NCI-H1930 (cell line): ENCODE data around the gene CKS1B.

ENCODE experiments used
- DNase-seq, 2 experiments: peaks; one replicate each; lab custom pipeline; 2025; lab: John Stamatoyannopoulos, UW

The CKS1B gene

GRCh38 chr1:154974102-154974807 lies at the start of gene CKS1B:
Gene CKS1B (plus strand): TSS chr1:154974681. CDS start chr1:154974746, 65 bp downstream.
- DNase-seq = peak; percentile 100

DNA sequence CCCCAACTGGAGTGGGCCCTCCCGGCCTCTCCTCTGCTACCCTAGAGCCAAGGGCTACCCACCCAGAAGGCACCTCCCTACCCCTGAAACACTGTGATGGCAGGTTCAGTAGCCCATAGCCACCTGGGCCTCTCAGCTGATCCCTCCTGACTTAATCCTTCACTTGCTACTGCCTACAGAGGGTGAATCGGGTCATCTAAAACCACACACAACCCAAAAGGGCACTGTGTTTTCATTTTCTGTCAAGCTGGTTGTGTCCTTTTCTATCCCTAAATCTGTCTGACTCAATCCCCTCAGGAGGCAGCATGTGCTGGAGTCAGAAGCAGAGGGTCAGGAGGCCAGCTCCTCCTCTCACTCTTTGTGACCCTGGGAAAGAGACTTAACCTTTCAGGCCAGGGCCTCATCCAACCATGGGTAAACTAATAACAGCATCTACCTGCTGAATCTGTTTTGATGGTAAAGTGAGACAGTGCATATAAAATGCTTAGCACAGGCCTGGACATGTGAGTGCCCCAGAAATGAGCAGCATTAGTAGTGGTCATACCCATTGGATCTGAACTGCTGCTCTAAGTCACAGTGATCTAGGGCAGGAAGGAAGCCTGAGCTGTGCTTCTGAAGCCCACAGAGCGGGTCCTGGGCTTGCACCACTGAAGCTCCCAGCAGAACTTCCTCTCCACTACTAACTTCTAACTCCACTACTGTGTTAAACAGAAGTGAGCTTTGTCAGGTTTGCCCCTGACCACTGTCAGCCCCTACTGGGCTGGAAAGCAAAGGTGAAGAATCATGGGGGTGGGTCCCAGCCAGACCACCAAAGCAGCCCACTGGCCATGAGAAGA lies 48.9 kb upstream of the CKS1B start:
- no peak for DNase-seq

DNA sequence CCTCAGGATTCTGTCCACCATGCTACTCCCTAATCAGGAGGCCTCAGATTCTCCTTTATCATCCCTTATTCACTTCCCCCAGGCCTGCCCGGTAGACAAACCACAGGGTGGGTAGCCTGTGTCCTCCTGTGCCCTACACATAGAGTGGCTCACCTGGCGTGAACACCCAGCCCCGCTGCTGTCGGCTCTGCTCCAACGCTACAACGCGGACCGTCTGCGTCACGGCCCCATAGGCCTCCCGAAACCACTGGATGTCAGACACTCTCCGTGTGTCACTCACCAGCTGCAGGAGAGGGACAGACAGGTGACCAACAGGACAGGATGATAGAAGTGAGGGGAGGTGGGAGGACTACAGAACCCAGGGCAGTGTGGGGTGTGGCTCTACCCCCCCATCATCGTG lies 48.3 kb upstream of the CKS1B start:
- DNase-seq = no peak

GRCh38 chr1:154931940-154932487 lies 42.5 kb upstream of the CKS1B start:
- DNase-seq = no peak

GRCh38 chr1:154934358-154934948 lies 40.0 kb upstream of the CKS1B start:
- DNase-seq = no peak

DNA sequence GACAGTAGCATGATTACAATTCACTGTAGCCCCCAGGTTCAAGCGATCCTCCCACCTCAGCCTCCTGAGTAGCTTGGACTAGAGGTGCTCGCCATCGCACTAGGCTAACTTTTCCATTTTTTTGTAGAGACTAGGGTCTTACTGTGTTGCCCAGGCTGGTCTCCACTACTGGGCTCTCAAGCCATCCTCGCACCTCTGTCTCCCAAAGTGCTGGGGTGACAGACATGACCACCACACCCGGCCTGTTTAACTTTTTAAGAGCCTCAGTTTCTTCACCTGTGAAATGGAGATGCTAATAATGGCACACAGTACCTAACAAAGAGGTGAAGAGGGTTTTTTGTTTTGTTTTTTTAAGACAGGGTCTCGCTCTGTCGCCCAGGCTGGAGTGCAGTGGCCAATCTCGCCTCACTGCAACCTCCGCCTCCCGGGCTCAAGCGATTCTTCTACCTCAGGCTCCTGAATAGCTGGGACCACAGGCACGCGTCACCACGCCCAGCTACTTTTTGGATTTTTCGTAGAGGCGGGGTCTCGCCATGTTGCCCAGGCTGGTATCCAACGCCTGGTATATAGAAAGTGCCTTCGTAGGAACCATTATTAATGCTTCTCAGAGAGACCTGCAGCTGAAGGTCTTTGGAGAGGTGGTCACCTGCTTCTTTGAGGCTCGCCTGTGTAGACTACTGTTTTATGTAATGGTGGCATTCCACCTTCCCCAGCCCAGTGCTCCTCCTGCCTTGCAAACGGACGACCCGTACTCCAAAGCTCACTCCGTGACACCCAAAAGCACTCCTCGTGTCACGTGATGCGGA lies 38.5 kb upstream of the CKS1B start:
- DNase-seq = no peak

- peak; percentile 92 to 93 for DNase-seq
These were observed 37.9 kb upstream of the CKS1B start, which contains the start of gene PMVK for GRCh38 chr1:154936555-154937084. Gene PMVK (minus strand): TSS chr1:154936719. CDS start chr1:154936685, 34 bp downstream.

- peak; percentile 82 to 91 for DNase-seq
These were observed 37.1 kb upstream of the CKS1B start for GRCh38 chr1:154937085-154937987.

- DNase-seq = no peak
These were observed 36.5 kb upstream of the CKS1B start for GRCh38 chr1:154937988-154938386.

GRCh38 chr1:154938604-154939399 lies 35.7 kb upstream of the CKS1B start:
- no peak for DNase-seq

DNA sequence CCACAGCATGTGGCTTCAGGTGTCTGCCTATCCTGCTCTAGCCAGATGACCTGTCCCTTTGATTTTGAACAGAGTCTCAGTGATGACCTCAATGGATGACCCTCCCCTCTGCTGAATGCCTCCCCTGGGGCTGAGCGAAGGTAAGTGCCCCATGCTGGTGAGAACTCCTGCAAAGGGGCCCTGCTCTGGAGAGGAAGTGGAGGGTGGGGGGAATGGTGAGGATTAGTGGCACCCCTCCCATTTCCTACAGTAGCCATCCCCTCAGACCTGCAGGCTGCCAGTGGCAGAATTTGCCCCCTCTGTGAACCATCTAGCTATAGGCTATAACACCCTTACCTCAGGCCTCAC lies 34.3 kb upstream of the CKS1B start:
- no peak for DNase-seq

DNA sequence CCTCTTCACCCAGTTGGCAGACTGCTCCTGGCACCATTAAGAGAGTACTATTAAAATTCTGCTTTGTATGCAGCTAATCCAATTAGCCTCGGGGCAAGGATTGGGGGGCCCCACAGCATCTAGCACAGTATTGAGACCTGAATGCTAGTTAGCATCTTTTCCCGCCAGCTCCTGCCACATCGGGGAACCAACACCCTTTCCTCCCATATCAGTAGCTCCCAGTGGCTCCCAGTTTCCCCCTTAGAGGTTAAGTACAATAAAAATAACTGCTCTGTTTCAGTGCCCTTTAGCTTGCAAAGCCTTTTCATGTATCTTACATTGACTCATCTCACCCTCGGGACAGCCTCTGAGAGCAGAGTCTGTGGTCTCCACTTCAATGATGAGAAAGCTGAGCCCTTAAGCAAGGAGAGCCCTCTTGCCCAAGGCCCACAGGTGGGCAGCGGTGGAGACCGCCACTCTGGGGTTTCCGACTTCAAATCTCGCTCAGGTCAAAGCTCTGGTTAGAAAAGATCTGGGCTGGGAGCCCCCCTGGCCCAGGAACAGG lies 33.8 kb upstream of the CKS1B start:
- no peak for DNase-seq

DNA sequence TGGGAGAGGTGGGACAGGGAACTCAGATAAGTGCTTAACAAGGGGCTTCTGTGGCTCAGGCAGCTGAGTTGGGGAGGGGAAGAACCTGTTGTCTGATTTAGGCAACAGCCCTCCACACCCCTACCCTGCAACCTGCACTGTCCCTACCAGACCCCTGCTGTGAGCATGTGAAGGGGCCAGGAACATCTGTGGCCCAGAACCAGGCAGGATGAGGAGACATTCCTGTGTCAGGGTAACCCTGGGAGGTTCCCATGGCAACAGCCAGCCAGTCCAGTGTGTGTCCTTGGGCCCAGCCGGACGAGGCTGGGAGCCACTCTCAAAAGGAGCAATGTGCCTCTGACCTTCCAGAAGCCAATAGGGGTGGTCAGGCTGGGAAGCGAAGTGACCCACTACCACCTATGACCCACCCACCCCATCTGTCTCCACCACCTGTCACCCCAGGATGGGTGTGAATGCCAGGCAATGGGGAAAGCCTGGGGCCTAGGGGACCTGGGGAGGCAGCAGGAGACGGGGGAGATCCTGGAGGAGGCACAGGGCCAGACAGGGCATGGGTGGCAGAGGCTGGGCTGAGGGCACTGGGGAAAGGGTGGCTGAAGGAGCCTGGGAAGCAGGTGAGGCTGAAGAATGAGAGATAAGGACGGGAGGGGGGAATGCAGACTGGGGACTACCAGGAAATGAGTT lies 33.0 kb upstream of the CKS1B start:
- DNase-seq = no peak

DNA sequence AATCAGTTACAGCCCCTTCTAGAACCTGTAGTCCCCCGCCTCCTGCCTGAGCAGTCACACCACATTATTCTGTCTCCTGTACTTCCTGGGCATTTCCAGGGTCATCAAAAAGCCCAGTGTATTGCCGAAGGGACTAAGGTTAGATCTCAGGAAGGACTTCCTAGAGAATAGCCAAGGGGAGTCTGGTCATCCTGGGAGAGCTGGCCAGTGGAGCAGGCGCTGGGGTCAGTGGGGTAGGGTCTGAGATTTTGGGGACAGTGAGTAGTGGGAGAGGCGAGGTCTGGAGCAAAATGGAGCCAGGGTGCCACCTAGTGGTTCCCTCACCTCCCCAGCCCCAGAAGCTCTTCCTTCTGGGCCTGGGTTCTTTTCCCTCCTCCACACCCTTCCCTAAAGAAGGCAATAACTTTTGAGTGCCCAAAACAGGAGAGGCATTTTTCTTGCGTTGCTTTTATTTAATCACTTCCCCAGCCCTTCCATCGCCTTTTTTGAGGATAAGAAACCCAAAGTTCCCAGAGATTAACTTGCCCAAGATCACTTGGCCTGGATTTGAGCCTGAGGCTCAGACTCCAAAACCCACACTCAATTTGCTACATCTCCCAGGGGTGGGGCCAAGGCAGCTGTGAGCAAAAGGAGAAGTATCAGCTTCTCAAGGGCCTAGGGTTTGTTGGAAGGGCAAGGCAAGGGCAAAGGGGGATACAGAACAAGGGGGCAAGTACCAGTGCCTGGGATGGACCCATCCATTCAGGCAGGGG lies 30.7 kb upstream of the CKS1B start:
- DNase-seq = peak in 1 of 2 experiments; percentile 34

DNA sequence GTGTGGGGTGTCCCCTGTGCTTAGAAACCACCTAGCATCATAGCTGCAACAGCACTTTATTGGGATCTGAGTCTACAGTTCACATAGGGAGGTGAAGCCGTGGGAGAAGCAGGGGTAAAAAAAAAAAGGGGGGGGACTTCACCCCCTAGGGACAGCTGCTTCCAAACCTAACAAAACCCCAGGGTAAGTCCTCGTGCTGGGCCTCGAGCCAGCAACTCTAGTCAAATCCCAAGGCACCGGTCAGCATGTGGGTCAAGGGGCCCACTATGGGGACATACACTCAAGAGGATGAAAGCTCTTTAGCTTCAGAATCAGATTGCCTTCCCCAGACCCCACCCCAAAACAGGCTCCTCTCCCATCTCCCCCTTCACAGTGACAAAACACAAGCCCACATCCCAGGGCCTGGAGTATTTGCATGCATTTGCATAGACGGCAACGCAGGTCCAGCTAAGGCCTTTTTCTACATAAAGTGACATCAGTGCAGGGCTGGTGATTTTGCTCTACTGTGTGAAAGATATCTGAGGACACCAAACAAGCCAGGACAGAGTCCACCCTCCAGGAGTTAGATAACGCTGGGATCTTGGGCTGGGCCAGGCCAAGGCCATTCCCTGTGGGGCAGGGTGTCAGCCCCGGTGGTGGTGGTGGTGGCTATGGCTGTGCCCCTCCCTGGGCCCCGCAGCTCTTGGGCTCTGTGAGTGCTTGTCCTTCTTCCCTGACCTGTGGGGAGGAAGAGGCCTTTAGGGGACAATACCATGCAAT lies 29.9 kb upstream of the CKS1B start:
- DNase-seq = no peak

DNA sequence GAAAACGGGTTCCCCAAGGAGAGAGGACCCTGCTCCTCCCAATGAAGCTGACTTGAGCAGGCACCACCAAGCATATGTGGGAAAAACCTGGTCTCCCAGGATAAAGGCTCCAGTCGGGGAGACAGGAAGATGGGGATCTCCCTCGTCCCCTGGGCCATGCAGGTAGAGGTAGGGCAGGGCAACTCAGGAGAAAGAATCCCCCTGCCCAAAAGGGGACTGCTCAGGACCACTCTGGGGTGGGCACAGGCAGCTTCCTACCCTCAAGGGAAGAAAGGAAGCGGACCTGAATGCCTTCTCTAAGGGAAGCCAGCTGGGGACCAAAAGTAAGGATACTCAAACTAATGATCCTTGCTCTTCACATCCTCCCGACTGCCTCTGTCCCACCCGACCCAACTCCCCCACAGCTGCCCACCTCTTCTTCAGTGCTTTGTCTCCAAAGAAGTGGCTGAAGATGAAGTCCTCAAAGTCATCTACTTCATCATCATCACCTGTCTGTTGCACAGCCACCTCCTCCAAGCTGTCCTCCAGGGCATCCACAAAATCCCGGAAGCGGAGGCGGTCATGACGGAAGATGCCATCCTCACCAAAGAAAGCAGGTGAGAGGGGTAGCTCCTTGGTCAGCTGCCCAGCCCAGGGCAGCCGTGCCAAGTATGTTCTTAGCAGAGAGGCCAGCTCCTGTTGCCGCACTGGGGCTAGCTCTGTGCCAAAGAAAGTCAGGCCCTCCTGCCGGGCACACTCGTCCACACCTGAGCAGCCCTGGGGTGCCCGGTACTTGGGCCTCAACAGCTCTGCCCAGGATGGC lies 29.1 kb upstream of the CKS1B start:
- no peak for DNase-seq
